A549 (cell line): Measurements from ENCODE around the gene PAK2. TPM values are rescaled to one million over a fixed set of nuclear protein-coding genes. Genes with fewer than 3 reads are reported as not detected.

Source experiments
- ATAC-seq, 2 experiments: fragments of 200-7000 bp in 1 of 2; fragments of >200 bp in 1 of 2; cut with Nextera tagmentation in 1 of 2; cut with Tn5 transposase in 1 of 2; 3 replicates each; pipeline versions ENCODE4 v1.8.0 to v1.9.1; 2018 to 2020; ENCODE audit warnings: mild to moderate bottlenecking in 1 of 2, moderate library complexity in 1 of 2
- CTCF ChIA-PET: fragments of 300-600 bp; sonication (Branson Sonifier 250); formaldehyde crosslinking; extraction: SDS; loops from one replicate; lab custom pipeline; 2021; ENCODE audit warnings: antibody characterized with exemption, inconsistent platforms; lab: Yijun Ruan, JAX
- POLR2A ChIA-PET: fragments of 350-600 bp; formaldehyde crosslinking; extraction: SDS; loops from one replicate; lab custom pipeline; 2021; ENCODE audit warnings: antibody characterized with exemption, inconsistent platforms; lab: Yijun Ruan, JAX
- DNase-seq, 2 experiments: peaks; one replicate each; pipeline versions ENCODE4 v3.0.0 to v3.0.0-alpha.2; 2011 to 2016; ENCODE audit warnings: low read depth in 1 of 2, low spot score in 1 of 2
- FAIRE-seq: peaks from 2 replicates; lab custom pipeline; 2011; peaks lifted over from hg19 to GRCh38; lab: Jason Lieb, UNC
- H3K27ac ChIP-seq, 2 experiments: fragments of >200 bp; sonication (Bioruptor Twin); formaldehyde crosslinking; 3 replicates each; pipeline ENCODE4 v1.5.1; 2016 to 2017
- H3K4me1 ChIP-seq: fragments of >200 bp; sonication (Bioruptor Twin); formaldehyde crosslinking; 3 replicates; pipeline ENCODE4 v1.6.1; 2016
- H3K4me2 ChIP-seq: fragments of >200 bp; sonication (Bioruptor Twin); formaldehyde crosslinking; 3 replicates; pipeline ENCODE4 v1.6.1; 2016
- H3K4me3 ChIP-seq: fragments of >200 bp; sonication (Bioruptor Twin); formaldehyde crosslinking; 3 replicates; pipeline ENCODE4 v1.5.1; 2016
- H3K9me3 ChIP-seq: fragments of >200 bp; sonication (Bioruptor Twin); formaldehyde crosslinking; 3 replicates; pipeline ENCODE4 v1.6.1; 2016
- CBX8 ChIP-seq: fragments of 200-600 bp; sonication (generic); IDR thresholded peaks from 2 replicates; pipeline ENCODE4 v1.6.1; 2016
- CEBPB ChIP-seq, 2 experiments: fragments of >200 bp in 1 of 2; sonication (Bioruptor Twin) in 1 of 2; formaldehyde crosslinking in 1 of 2; IDR thresholded peaks; 2 replicates each; pipeline ENCODE4 v1.6.1; 2012 to 2016
- CHD2 ChIP-seq: fragments of 150-350 bp; IDR thresholded peaks from 2 replicates; pipeline ENCODE4 v1.6.1; 2014; ENCODE audit warnings: low read length; ENCODE audit not compliant: partially characterized antibody
- CHD4 ChIP-seq: fragments of 200-600 bp; sonication (generic); IDR thresholded peaks from 2 replicates; pipeline ENCODE4 v1.6.1; 2016; ENCODE audit warnings: antibody characterized with exemption, mild to moderate bottlenecking, borderline replicate concordance
- EHF ChIP-seq: fragments of 250-450 bp; sonication (Bioruptor Pico); IDR thresholded peaks from 2 replicates; pipeline ENCODE4 v1.5.0; 2020; ENCODE audit warnings: mild to moderate bottlenecking
- EP300 ChIP-seq, 2 experiments: fragments of >200 bp; sonication (Bioruptor Twin); formaldehyde crosslinking; IDR thresholded peaks; 2 replicates in 1 of 2; 3 replicates in 1 of 2; pipeline ENCODE4 v1.6.1; 2016 to 2017
- HDAC2 ChIP-seq: fragments of 200-600 bp; sonication (generic); IDR thresholded peaks from 2 replicates; pipeline ENCODE4 v1.6.1; 2016
- HEYL ChIP-seq: fragments of 250-450 bp; sonication (Bioruptor Pico); IDR thresholded peaks from 2 replicates; pipeline ENCODE4 v1.8.0; 2021; ENCODE audit warnings: mild to moderate bottlenecking, moderate library complexity
- HOXA7 ChIP-seq: fragments of 250-450 bp; sonication (Bioruptor Pico); IDR thresholded peaks from 2 replicates; pipeline ENCODE4 v1.5.0; 2020; ENCODE audit warnings: mild to moderate bottlenecking, moderate library complexity
- JUN ChIP-seq, 2 experiments: fragments of >200 bp; sonication (Bioruptor Twin); formaldehyde crosslinking; IDR thresholded peaks; 2 replicates in 1 of 2; 3 replicates in 1 of 2; pipeline ENCODE4 v1.6.1; 2016 to 2017
- MAZ ChIP-seq: fragments of 150-350 bp; IDR thresholded peaks from 2 replicates; pipeline ENCODE4 v1.6.1; 2014; ENCODE audit warnings: antibody characterized with exemption, low read depth, low read length, borderline replicate concordance
- NFE2L2 ChIP-seq: fragments of 150-350 bp; conservative IDR thresholded peaks from 2 replicates; pipeline ENCODE4 v1.6.1; 2014; ENCODE audit warnings: low read length
- POLR2A ChIP-seq: IDR thresholded peaks from 2 replicates; pipeline ENCODE4 v1.6.1; 2012; ENCODE audit warnings: mild to moderate bottlenecking, low read length
- RAD21 ChIP-seq, 2 experiments: fragments of >200 bp in 1 of 2; sonication (Bioruptor Twin) in 1 of 2; formaldehyde crosslinking in 1 of 2; IDR thresholded peaks in 1 of 2; conservative IDR thresholded peaks in 1 of 2; 2 replicates in 1 of 2; 3 replicates in 1 of 2; pipeline ENCODE4 v1.6.1; 2012 to 2018; ENCODE audit warnings: inconsistent platforms in 1 of 2
- SREBF2 ChIP-seq: fragments of 450-650 bp; IDR thresholded peaks from 2 replicates; pipeline ENCODE4 v1.6.1; 2014; ENCODE audit warnings: mild to moderate bottlenecking, moderate library complexity
- TFCP2L1 ChIP-seq: fragments of 250-450 bp; sonication (Bioruptor Pico); IDR thresholded peaks from 2 replicates; pipeline ENCODE4 v1.5.0; 2021; ENCODE audit warnings: mild to moderate bottlenecking
- ZC3H11A ChIP-seq: fragments of 450-650 bp; IDR thresholded peaks from 2 replicates; pipeline ENCODE4 v1.6.1; 2014; ENCODE audit warnings: antibody characterized with exemption, mild to moderate bottlenecking
- WGBS: methylation state at CpG from one replicate; pipeline ENCODE4 v1.1.6; 2017; ENCODE audit errors: missing lambda C conversion rate; 5-methylcytosine and 5-hydroxymethylcytosine counted together
- polyA plus RNA-seq, 4 experiments: library from polyadenylated mRNA; depleted of rRNA in 3 of 4; stranded (reverse); fragments of >200 nt; fragmentation: RNase III in 1 of 4; extraction: RNeasy Plus Mini Kit Qiagen cat#74134 plus additional on column Dnase treatment in 1 of 4; gene quantifications; 2 replicates in 3 of 4; 3 replicates in 1 of 4; pipeline ENCODE4 v1.2.3, GENCODE V29; 2011 to 2017
- TF ChIP-seq, protein P1 (sequence below): fragments of 200-600 bp; sonication (generic); IDR thresholded peaks from 2 replicates; pipeline ENCODE4 v1.6.1; 2016; ENCODE audit warnings: antibody characterized with exemption, mild to moderate bottlenecking, moderate library complexity
- TF ChIP-seq, protein P2 (sequence below): fragments of >200 bp; sonication (Bioruptor Twin); formaldehyde crosslinking; IDR thresholded peaks from 3 replicates; pipeline ENCODE4 v1.6.1; 2016
- TF ChIP-seq, protein P3 (sequence below): fragments of >200 bp; sonication (Bioruptor Twin); formaldehyde crosslinking; IDR thresholded peaks from 2 replicates; pipeline ENCODE4 v1.6.1; 2016
- TF ChIP-seq, protein P4 (sequence below): fragments of 150-350 bp; IDR thresholded peaks from 2 replicates; pipeline ENCODE4 v1.6.1; 2014; ENCODE audit warnings: low read depth, mild to moderate bottlenecking, low read length
- TF ChIP-seq, protein P5 (sequence below): IDR thresholded peaks from 2 replicates; pipeline ENCODE4 v1.6.1; 2012
- TF ChIP-seq, protein P6 (sequence below): fragments of 450-650 bp; IDR thresholded peaks from 2 replicates; pipeline ENCODE4 v1.6.1; 2014; ENCODE audit warnings: antibody characterized with exemption
- TF ChIP-seq, protein P7 (sequence below): IDR thresholded peaks from 2 replicates; pipeline ENCODE4 v1.6.1; 2012

PAK2 gene
- polyA plus RNA-seq, 2 of the 4 experiments (the other 2 are of a cell fraction), result 33.0 to 49.8 TPM

DNA sequence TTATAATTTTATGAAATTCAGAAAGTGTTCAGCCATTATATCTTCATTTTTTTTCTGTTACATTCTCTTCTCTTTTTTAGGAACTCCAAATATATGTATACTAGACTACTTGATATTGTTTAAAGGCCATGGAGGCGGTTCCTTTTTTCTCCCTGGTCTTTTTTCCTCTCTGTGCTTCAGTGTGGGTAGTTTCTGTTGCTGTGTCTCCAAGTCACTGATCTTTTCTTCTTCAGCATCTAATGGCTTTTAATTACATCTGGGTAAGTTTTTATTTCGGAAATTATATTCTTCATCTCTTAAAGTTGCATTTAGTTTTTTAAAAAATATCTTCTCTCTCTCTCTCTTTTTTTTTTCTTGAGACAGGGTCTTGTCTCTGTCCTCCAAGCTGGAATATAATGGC, 18.6 kb upstream of the PAK2 start:
- ChIA-PET CTCF (no interaction called here), POLR2A (no interaction called here)
- Histone ChIP-seq H3K4me2 (no peak overlapping the region), H3K27ac (no peak overlapping the region), H3K4me3 (no peak overlapping the region), H3K9me3 (peaks cover 13% of the 10 kb centered on the region; the same call in 2 of the 3 replicates), H3K4me1 (no peaks in the 10 kb centered on the region)
- FAIRE-seq (no peak), DNase-seq (no peak), ATAC-seq (no peak)
- TF ChIP-seq JUN (IDR thresholded peaks at IDR 0.05), result no peak
- no peak for TF ChIP-seq HEYL
- no peak for TF ChIP-seq CEBPB (IDR thresholded peaks at IDR 0.05)
- no peak for TF ChIP-seq HDAC2
- TF ChIP-seq ZC3H11A, result no peak
- TF ChIP-seq CHD2, result no peak
- no peak for TF ChIP-seq POLR2A
- TF ChIP-seq NFE2L2, result no peak
- TF ChIP-seq CBX8, result no peak
- TF ChIP-seq, protein P1, sequence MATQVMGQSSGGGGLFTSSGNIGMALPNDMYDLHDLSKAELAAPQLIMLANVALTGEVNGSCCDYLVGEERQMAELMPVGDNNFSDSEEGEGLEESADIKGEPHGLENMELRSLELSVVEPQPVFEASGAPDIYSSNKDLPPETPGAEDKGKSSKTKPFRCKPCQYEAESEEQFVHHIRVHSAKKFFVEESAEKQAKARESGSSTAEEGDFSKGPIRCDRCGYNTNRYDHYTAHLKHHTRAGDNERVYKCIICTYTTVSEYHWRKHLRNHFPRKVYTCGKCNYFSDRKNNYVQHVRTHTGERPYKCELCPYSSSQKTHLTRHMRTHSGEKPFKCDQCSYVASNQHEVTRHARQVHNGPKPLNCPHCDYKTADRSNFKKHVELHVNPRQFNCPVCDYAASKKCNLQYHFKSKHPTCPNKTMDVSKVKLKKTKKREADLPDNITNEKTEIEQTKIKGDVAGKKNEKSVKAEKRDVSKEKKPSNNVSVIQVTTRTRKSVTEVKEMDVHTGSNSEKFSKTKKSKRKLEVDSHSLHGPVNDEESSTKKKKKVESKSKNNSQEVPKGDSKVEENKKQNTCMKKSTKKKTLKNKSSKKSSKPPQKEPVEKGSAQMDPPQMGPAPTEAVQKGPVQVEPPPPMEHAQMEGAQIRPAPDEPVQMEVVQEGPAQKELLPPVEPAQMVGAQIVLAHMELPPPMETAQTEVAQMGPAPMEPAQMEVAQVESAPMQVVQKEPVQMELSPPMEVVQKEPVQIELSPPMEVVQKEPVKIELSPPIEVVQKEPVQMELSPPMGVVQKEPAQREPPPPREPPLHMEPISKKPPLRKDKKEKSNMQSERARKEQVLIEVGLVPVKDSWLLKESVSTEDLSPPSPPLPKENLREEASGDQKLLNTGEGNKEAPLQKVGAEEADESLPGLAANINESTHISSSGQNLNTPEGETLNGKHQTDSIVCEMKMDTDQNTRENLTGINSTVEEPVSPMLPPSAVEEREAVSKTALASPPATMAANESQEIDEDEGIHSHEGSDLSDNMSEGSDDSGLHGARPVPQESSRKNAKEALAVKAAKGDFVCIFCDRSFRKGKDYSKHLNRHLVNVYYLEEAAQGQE, result no peak
- 100% methylated on average over 2 of the region's 2 CpGs for WGBS

DNA sequence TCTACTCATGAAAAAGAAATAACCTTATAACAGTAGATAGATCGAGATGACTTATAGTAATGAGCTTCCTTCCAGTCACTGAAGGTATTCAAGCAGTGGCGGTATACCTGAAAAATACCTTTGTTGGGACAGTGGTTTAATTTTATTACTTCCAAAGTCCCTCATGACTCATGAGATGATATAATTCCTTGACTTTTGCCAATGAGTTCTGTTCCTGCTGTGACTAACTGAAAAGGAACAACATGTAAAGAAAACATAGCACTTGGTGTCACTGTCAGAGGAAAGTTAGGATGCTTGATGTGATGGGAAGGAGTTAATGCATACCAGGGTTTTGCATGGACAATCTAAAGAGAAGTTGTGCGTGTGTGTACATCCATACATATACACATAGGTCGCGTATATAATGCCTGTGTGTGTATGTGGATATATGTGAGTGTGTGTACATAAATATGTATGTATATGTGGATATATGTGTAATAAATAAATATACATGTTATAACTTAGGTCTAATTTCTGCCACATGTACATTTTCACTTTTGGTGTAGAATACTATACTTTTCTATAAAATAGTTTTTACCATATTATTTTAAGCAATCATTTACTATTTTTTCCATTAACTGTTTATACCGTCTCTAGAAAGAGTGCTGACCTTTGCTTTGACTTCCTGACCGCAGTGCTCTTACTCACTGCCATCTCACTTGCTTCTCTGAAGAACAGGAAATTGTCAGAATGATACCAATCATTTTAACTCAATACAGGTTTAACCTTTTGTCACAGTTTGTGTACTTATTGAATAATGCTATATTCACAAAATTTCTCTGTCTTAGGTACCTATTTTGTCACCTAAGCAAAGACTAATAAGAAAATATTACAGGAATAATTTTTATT, 12.6 kb upstream of the PAK2 start:
- FAIRE-seq, result no peak

More for the DNA sequence above, 12.6 kb upstream of the PAK2 start:
- DNase-seq (no peak), ATAC-seq (no peak)
- Histone ChIP-seq H3K4me1 (0 out of 3 replicates have a peak, but pooled peaks cover 6% of the 10 kb centered on the region), H3K9me3 (no peaks in the 10 kb centered on the region), H3K27ac (no peak overlapping the region), H3K4me2 (no peak overlapping the region), H3K4me3 (no peak overlapping the region)
- ChIA-PET CTCF (no interaction called here), POLR2A (no interaction called here)
- TF ChIP-seq, protein P2, sequence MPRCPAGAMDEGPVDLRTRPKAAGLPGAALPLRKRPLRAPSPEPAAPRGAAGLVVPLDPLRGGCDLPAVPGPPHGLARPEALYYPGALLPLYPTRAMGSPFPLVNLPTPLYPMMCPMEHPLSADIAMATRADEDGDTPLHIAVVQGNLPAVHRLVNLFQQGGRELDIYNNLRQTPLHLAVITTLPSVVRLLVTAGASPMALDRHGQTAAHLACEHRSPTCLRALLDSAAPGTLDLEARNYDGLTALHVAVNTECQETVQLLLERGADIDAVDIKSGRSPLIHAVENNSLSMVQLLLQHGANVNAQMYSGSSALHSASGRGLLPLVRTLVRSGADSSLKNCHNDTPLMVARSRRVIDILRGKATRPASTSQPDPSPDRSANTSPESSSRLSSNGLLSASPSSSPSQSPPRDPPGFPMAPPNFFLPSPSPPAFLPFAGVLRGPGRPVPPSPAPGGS, result no peak
- TF ChIP-seq, protein P3, sequence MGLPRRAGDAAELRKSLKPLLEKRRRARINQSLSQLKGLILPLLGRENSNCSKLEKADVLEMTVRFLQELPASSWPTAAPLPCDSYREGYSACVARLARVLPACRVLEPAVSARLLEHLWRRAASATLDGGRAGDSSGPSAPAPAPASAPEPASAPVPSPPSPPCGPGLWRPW, result no peak
- TF ChIP-seq POLR2A, result no peak
- TF ChIP-seq TFCP2L1 (CRISPR knock-in tag), result no peak
- no peak for TF ChIP-seq HOXA7 (CRISPR knock-in tag)
- no peak for TF ChIP-seq EP300 (IDR thresholded peaks at IDR 0.05)
- no peak for TF ChIP-seq SREBF2
- no peak for TF ChIP-seq EHF (CRISPR knock-in tag)
- TF ChIP-seq, protein P4, sequence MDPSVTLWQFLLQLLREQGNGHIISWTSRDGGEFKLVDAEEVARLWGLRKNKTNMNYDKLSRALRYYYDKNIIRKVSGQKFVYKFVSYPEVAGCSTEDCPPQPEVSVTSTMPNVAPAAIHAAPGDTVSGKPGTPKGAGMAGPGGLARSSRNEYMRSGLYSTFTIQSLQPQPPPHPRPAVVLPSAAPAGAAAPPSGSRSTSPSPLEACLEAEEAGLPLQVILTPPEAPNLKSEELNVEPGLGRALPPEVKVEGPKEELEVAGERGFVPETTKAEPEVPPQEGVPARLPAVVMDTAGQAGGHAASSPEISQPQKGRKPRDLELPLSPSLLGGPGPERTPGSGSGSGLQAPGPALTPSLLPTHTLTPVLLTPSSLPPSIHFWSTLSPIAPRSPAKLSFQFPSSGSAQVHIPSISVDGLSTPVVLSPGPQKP, result no peak
- TF ChIP-seq, protein P5, sequence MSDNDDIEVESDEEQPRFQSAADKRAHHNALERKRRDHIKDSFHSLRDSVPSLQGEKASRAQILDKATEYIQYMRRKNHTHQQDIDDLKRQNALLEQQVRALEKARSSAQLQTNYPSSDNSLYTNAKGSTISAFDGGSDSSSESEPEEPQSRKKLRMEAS, result no peak
- TF ChIP-seq CHD4, result no peak
- TF ChIP-seq RAD21 (conservative IDR thresholded peaks at IDR 0.05 in 1 of 2, IDR thresholded peaks at IDR 0.05 in 1 of 2), result no peak
- TF ChIP-seq MAZ, result no peak
- TF ChIP-seq, protein P6, sequence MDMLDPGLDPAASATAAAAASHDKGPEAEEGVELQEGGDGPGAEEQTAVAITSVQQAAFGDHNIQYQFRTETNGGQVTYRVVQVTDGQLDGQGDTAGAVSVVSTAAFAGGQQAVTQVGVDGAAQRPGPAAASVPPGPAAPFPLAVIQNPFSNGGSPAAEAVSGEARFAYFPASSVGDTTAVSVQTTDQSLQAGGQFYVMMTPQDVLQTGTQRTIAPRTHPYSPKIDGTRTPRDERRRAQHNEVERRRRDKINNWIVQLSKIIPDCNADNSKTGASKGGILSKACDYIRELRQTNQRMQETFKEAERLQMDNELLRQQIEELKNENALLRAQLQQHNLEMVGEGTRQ, result no peak
- TF ChIP-seq, protein P7, sequence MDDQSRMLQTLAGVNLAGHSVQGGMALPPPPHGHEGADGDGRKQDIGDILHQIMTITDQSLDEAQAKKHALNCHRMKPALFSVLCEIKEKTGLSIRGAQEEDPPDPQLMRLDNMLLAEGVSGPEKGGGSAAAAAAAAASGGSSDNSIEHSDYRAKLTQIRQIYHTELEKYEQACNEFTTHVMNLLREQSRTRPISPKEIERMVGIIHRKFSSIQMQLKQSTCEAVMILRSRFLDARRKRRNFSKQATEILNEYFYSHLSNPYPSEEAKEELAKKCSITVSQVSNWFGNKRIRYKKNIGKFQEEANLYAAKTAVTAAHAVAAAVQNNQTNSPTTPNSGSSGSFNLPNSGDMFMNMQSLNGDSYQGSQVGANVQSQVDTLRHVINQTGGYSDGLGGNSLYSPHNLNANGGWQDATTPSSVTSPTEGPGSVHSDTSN, result no peak
- no peak for TF ChIP-seq HDAC2
- WGBS, result 72% methylated on average over 7 of the region's 7 CpGs
